HEK293 (cell line): ENCODE results near the gene FUBP3.

Source experiments
- GFI1B ChIP-seq: fragments of 450-650 bp; formaldehyde crosslinking; IDR thresholded peaks from 2 replicates; pipeline ENCODE4 v1.5.1; 2016; ENCODE audit warnings: missing biosample characterization, missing genetic modification characterization
- GLIS1 ChIP-seq: fragments of 450-650 bp; formaldehyde crosslinking; IDR thresholded peaks from 2 replicates; pipeline ENCODE4 v1.5.1; 2016; ENCODE audit warnings: missing biosample characterization, missing genetic modification characterization
- GLIS2 ChIP-seq: fragments of 450-650 bp; formaldehyde crosslinking; IDR thresholded peaks from 2 replicates; pipeline ENCODE4 v1.5.1; 2016; ENCODE audit warnings: missing biosample characterization, missing genetic modification characterization
- OSR2 ChIP-seq: fragments of 450-650 bp; formaldehyde crosslinking; IDR thresholded peaks from 2 replicates; pipeline ENCODE4 v1.5.1; 2016; ENCODE audit warnings: missing biosample characterization, missing genetic modification characterization
- PATZ1 ChIP-seq: fragments of 450-650 bp; formaldehyde crosslinking; IDR thresholded peaks from 2 replicates; pipeline ENCODE4 v1.5.1; 2016; ENCODE audit warnings: missing biosample characterization, missing genetic modification characterization
- REPIN1 ChIP-seq: fragments of 450-650 bp; formaldehyde crosslinking; IDR thresholded peaks from 2 replicates; pipeline ENCODE4 v1.5.1; 2017; ENCODE audit warnings: missing biosample characterization, missing genetic modification characterization, low read depth
- ZBTB11 ChIP-seq: fragments of 450-650 bp; formaldehyde crosslinking; conservative IDR thresholded peaks from 2 replicates; pipeline ENCODE4 v1.5.1; 2016; ENCODE audit warnings: low read depth, missing biosample characterization, missing genetic modification characterization
- ZBTB20 ChIP-seq: fragments of 450-650 bp; formaldehyde crosslinking; IDR thresholded peaks from 2 replicates; pipeline ENCODE4 v1.5.1; 2016; ENCODE audit warnings: missing biosample characterization, missing genetic modification characterization
- ZBTB48 ChIP-seq: fragments of 450-650 bp; formaldehyde crosslinking; IDR thresholded peaks from 2 replicates; pipeline ENCODE4 v1.5.1; 2016; ENCODE audit warnings: missing biosample characterization, missing genetic modification characterization
- ZNF223 ChIP-seq: fragments of 450-650 bp; formaldehyde crosslinking; IDR thresholded peaks from 2 replicates; pipeline ENCODE4 v1.5.1; 2016; ENCODE audit warnings: missing biosample characterization, missing genetic modification characterization
- ZNF23 ChIP-seq: fragments of 450-650 bp; formaldehyde crosslinking; IDR thresholded peaks from 2 replicates; pipeline ENCODE4 v1.5.1; 2016; ENCODE audit warnings: missing biosample characterization, missing genetic modification characterization, borderline replicate concordance
- ZNF248 ChIP-seq: fragments of 450-650 bp; formaldehyde crosslinking; IDR thresholded peaks from 2 replicates; pipeline ENCODE4 v1.5.1; 2017; ENCODE audit warnings: missing biosample characterization, missing genetic modification characterization
- ZNF366 ChIP-seq: fragments of 450-650 bp; formaldehyde crosslinking; conservative IDR thresholded peaks from 2 replicates; pipeline ENCODE4 v1.5.1; 2016; ENCODE audit warnings: missing biosample characterization, missing genetic modification characterization
- ZNF433 ChIP-seq: fragments of 450-650 bp; formaldehyde crosslinking; IDR thresholded peaks from 2 replicates; pipeline ENCODE4 v1.5.1; 2016; ENCODE audit warnings: missing biosample characterization, missing genetic modification characterization, low read depth
- ZNF518A ChIP-seq: fragments of 450-650 bp; formaldehyde crosslinking; conservative IDR thresholded peaks from 2 replicates; pipeline ENCODE4 v1.5.1; 2016; ENCODE audit warnings: low read depth, missing biosample characterization, missing genetic modification characterization
- ZNF600 ChIP-seq: fragments of 450-650 bp; formaldehyde crosslinking; IDR thresholded peaks from 2 replicates; pipeline ENCODE4 v1.5.1; 2016; ENCODE audit warnings: missing biosample characterization, missing genetic modification characterization
- ZNF623 ChIP-seq: fragments of 450-650 bp; formaldehyde crosslinking; IDR thresholded peaks from 2 replicates; pipeline ENCODE4 v1.5.1; 2016; ENCODE audit warnings: missing biosample characterization, missing genetic modification characterization
- ZNF645 ChIP-seq: fragments of 450-650 bp; formaldehyde crosslinking; IDR thresholded peaks from 2 replicates; pipeline ENCODE4; 2016; ENCODE audit warnings: missing biosample characterization, missing genetic modification characterization
- ZNF658 ChIP-seq: fragments of 450-650 bp; formaldehyde crosslinking; IDR thresholded peaks from 2 replicates; pipeline ENCODE4; 2016; ENCODE audit warnings: missing biosample characterization, missing genetic modification characterization
- ZNF664 ChIP-seq: fragments of 450-650 bp; formaldehyde crosslinking; IDR thresholded peaks from 2 replicates; pipeline ENCODE4 v1.5.1; 2016; ENCODE audit warnings: missing biosample characterization, missing genetic modification characterization
- ZNF692 ChIP-seq: fragments of 450-650 bp; formaldehyde crosslinking; IDR thresholded peaks from 2 replicates; pipeline ENCODE4 v1.5.1; 2016; ENCODE audit warnings: missing biosample characterization, missing genetic modification characterization
- ZNF707 ChIP-seq: fragments of 450-650 bp; formaldehyde crosslinking; IDR thresholded peaks from 2 replicates; pipeline ENCODE4 v1.5.1; 2016; ENCODE audit warnings: missing biosample characterization, missing genetic modification characterization
- ZNF776 ChIP-seq: fragments of 450-650 bp; formaldehyde crosslinking; IDR thresholded peaks from 2 replicates; pipeline ENCODE4 v1.5.0; 2017; ENCODE audit warnings: missing biosample characterization, missing genetic modification characterization, borderline replicate concordance
- ZNF830 ChIP-seq: fragments of 450-650 bp; IDR thresholded peaks from 2 replicates; pipeline ENCODE4 v1.5.0; 2018; ENCODE audit warnings: missing biosample characterization, missing genetic modification characterization, low read depth, mild to moderate bottlenecking, moderate library complexity
- ZSCAN23 ChIP-seq: fragments of 450-650 bp; formaldehyde crosslinking; IDR thresholded peaks from 2 replicates; pipeline ENCODE4 v1.5.1; 2016; ENCODE audit warnings: missing biosample characterization, missing genetic modification characterization
- ZXDB ChIP-seq: fragments of 450-650 bp; formaldehyde crosslinking; IDR thresholded peaks from 2 replicates; pipeline ENCODE4 v1.5.1; 2016; ENCODE audit warnings: missing biosample characterization, missing genetic modification characterization
- TF ChIP-seq, protein P1 (sequence below): fragments of 450-650 bp; formaldehyde crosslinking; IDR thresholded peaks from 2 replicates; pipeline ENCODE4 v1.5.1; 2016; ENCODE audit warnings: missing biosample characterization, missing genetic modification characterization

FUBP3 gene

GRCh38 chr9:130570208-130570607, 9.2 kb upstream of the FUBP3 start (continued):
- TF ChIP-seq GFI1B, result peak; percentile 88
- peak; percentile 82 for TF ChIP-seq OSR2 (tag by site-specific recombination)
- TF ChIP-seq ZBTB20 (tag by site-specific recombination), result no peak
- no peak for TF ChIP-seq ZNF223 (tag by site-specific recombination)
- TF ChIP-seq, protein P1, sequence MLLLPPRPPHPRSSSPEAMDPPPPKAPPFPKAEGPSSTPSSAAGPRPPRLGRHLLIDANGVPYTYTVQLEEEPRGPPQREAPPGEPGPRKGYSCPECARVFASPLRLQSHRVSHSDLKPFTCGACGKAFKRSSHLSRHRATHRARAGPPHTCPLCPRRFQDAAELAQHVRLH, result 0 out of 2 replicates have a peak, but pooled peaks have one; percentile 26
- 0 out of 2 replicates have a peak, but pooled peaks have one; percentile 25 for TF ChIP-seq REPIN1
- TF ChIP-seq GLIS1 (tag by site-specific recombination), result peak; percentile 71
- TF ChIP-seq ZBTB48 (tag by site-specific recombination), result no peak
- no peak for TF ChIP-seq ZNF830 (tag by site-specific recombination)
- no peak for TF ChIP-seq ZNF645 (tag by site-specific recombination)
- no peak for TF ChIP-seq ZNF658 (tag by site-specific recombination)
- no peak for TF ChIP-seq ZSCAN23
- no peak for TF ChIP-seq ZNF707 (tag by site-specific recombination)
- peak; percentile 34; the same call in 1 of the 2 replicates for TF ChIP-seq ZNF366
- no peak for TF ChIP-seq ZNF433 (tag by site-specific recombination)
- TF ChIP-seq ZNF664 (tag by site-specific recombination), result peak; percentile 65; the same call in 1 of the 2 replicates
- no peak for TF ChIP-seq PATZ1 (tag by site-specific recombination)
- TF ChIP-seq ZNF623 (tag by site-specific recombination), result no peak
- no peak for TF ChIP-seq ZBTB11 (tag by site-specific recombination)
- TF ChIP-seq GLIS2 (tag by site-specific recombination), result no peak
- TF ChIP-seq ZNF248 (tag by site-specific recombination), result no peak
- TF ChIP-seq ZNF776 (tag by site-specific recombination), result no peak
- peak; percentile 36; the same call in 1 of the 2 replicates for TF ChIP-seq ZXDB (tag by site-specific recombination)
- no peak for TF ChIP-seq ZNF692 (tag by site-specific recombination)
- TF ChIP-seq ZNF23, result no peak
- 0 out of 2 replicates have a peak, but pooled peaks have one; percentile 36 for TF ChIP-seq ZNF518A (tag by site-specific recombination)
- TF ChIP-seq ZNF600 (tag by site-specific recombination), result peak; percentile 43; the same call in 1 of the 2 replicates
